ENCODE results near the gene POLR2L. TPM values are rescaled to one million over a fixed set of nuclear protein-coding genes. Genes with fewer than 3 reads are reported as not detected.
A peak's percentile ranks its signal among the peaks of the same experiment; 100 is the strongest.

POLR2L gene
- total RNA-seq, 1 experiment from 2014 or later: 113 TPM

GRCh38 chr11:849104-849824, 6.9 kb upstream of the POLR2L start:
- no peaks in the 10 kb centered on the region for H3K36me3 ChIP-seq (ENCODE audit: insufficient read depth, low read length)
- H3K4me3 ChIP-seq (ENCODE audit: low read length): no peak overlapping the region
- H3K4me1 ChIP-seq (ENCODE audit: low read length): peaks cover 11% of the 10 kb centered on the region
- H2AFZ ChIP-seq (ENCODE audit: low read length): no peak overlapping the region
- H3K27ac ChIP-seq (ENCODE audit: low read length): no peak overlapping the region
- H3K9me3 ChIP-seq (ENCODE audit: low read length): no peaks in the 10 kb centered on the region
- H4K20me1 ChIP-seq (ENCODE audit: insufficient read depth, low read depth, low read length): peaks cover 14% of the 10 kb centered on the region; the same call in 1 of the 2 replicates
- peak overlapping the region; percentile 26 for H3K4me2 ChIP-seq (ENCODE audit: low read depth, low read length, poor library complexity, severe bottlenecking)
- no peaks in the 10 kb centered on the region for H3K79me2 ChIP-seq (ENCODE audit: low read length)
- no peaks in the 10 kb centered on the region for H3K9me2 ChIP-seq (replicated peaks; ENCODE audit: insufficient read depth, low read length)
- DNase-seq: peak; percentile 72
- H3K9ac ChIP-seq (ENCODE audit: low read length): no peak overlapping the region
- no peaks in the 10 kb centered on the region for H3K27me3 ChIP-seq (ENCODE audit: low read length)

GRCh38 chr11:848380-848931, 6.1 kb upstream of the POLR2L start:
- H3K4me1 ChIP-seq (ENCODE audit: low read length): peaks cover 19% of the 10 kb centered on the region
- peaks cover 14% of the 10 kb centered on the region; the same call in 1 of the 2 replicates for H4K20me1 ChIP-seq (ENCODE audit: insufficient read depth, low read depth, low read length)
- H3K27ac ChIP-seq (ENCODE audit: low read length): no peak overlapping the region
- H2AFZ ChIP-seq (ENCODE audit: low read length): no peak overlapping the region
- no peak overlapping the region for H3K4me3 ChIP-seq (ENCODE audit: low read length)
- no peaks in the 10 kb centered on the region for H3K36me3 ChIP-seq (ENCODE audit: insufficient read depth, low read length)
- no peaks in the 10 kb centered on the region for H3K9me2 ChIP-seq (replicated peaks; ENCODE audit: insufficient read depth, low read length)
- DNase-seq: peak; percentile 88
- H3K79me2 ChIP-seq (ENCODE audit: low read length): no peaks in the 10 kb centered on the region
- no peak overlapping the region for H3K4me2 ChIP-seq (ENCODE audit: low read depth, low read length, poor library complexity, severe bottlenecking)
- H3K9ac ChIP-seq (ENCODE audit: low read length): no peak overlapping the region
- H3K27me3 ChIP-seq (ENCODE audit: low read length): no peaks in the 10 kb centered on the region
- no peaks in the 10 kb centered on the region for H3K9me3 ChIP-seq (ENCODE audit: low read length)

GRCh38 chr11:847876-848275, 5.5 kb upstream of the POLR2L start:
- H3K36me3 ChIP-seq (ENCODE audit: insufficient read depth, low read length): no peaks in the 10 kb centered on the region

GRCh38 chr11:846496-847098, 4.3 kb upstream of the POLR2L start:
- no peak overlapping the region for H2AFZ ChIP-seq (ENCODE audit: low read length)
- H3K4me3 ChIP-seq (ENCODE audit: low read length): no peak overlapping the region
- peaks cover 24% of the 10 kb centered on the region for H3K4me1 ChIP-seq (ENCODE audit: low read length)
- H4K20me1 ChIP-seq (ENCODE audit: insufficient read depth, low read depth, low read length): peaks cover 18% of the 10 kb centered on the region; the same call in 1 of the 2 replicates
- H3K9me3 ChIP-seq (ENCODE audit: low read length): no peaks in the 10 kb centered on the region
- DNase-seq: no peak
- no peaks in the 10 kb centered on the region for H3K27me3 ChIP-seq (ENCODE audit: low read length)
- no peak overlapping the region for H3K4me2 ChIP-seq (ENCODE audit: low read depth, low read length, poor library complexity, severe bottlenecking)
- H3K9me2 ChIP-seq (replicated peaks; ENCODE audit: insufficient read depth, low read length): no peaks in the 10 kb centered on the region
- no peak overlapping the region for H3K9ac ChIP-seq (ENCODE audit: low read length)
- H3K27ac ChIP-seq (ENCODE audit: low read length): no peak overlapping the region
- H3K79me2 ChIP-seq (ENCODE audit: low read length): peaks cover 7% of the 10 kb centered on the region
- no peaks in the 10 kb centered on the region for H3K36me3 ChIP-seq (ENCODE audit: insufficient read depth, low read length)

More at GRCh38 chr11:847876-848275, 5.5 kb upstream of the POLR2L start:
- Histone ChIP-seq H3K9me2 (replicated peaks; ENCODE audit: insufficient read depth, low read length) (no peaks in the 10 kb centered on the region), H3K27me3 (ENCODE audit: low read length) (no peaks in the 10 kb centered on the region), H3K27ac (ENCODE audit: low read length) (no peak overlapping the region), H3K79me2 (ENCODE audit: low read length) (no peaks in the 10 kb centered on the region), H3K4me3 (ENCODE audit: low read length) (no peak overlapping the region), H3K9ac (ENCODE audit: low read length) (no peak overlapping the region), H3K9me3 (ENCODE audit: low read length) (no peaks in the 10 kb centered on the region), H2AFZ (ENCODE audit: low read length) (no peak overlapping the region), H3K4me2 (ENCODE audit: low read depth, low read length, poor library complexity, severe bottlenecking) (no peak overlapping the region), H3K4me1 (ENCODE audit: low read length) (peaks cover 24% of the 10 kb centered on the region), H4K20me1 (ENCODE audit: insufficient read depth, low read depth, low read length) (peaks cover 14% of the 10 kb centered on the region; the same call in 1 of the 2 replicates)
- no peak for DNase-seq

- no peak overlapping the region for H3K9ac ChIP-seq (ENCODE audit: low read length)
- no peak for DNase-seq
- no peaks in the 10 kb centered on the region for H3K27me3 ChIP-seq (ENCODE audit: low read length)
Measured at GRCh38 chr11:845872-846495, 3.7 kb upstream of the POLR2L start.

GRCh38 chr11:844693-845644, 2.6 kb upstream of the POLR2L start:
- H3K4me1 ChIP-seq (ENCODE audit: low read length): peaks cover 35% of the 10 kb centered on the region
- no peak overlapping the region for H3K27ac ChIP-seq (ENCODE audit: low read length)
- H3K9me2 ChIP-seq (replicated peaks; ENCODE audit: insufficient read depth, low read length): no peaks in the 10 kb centered on the region
- peaks cover 30% of the 10 kb centered on the region; the same call in 1 of the 2 replicates for H4K20me1 ChIP-seq (ENCODE audit: insufficient read depth, low read depth, low read length)
- no peak overlapping the region for H3K9ac ChIP-seq (ENCODE audit: low read length)
- no peak for DNase-seq
- H3K27me3 ChIP-seq (ENCODE audit: low read length): no peaks in the 10 kb centered on the region
- H3K9me3 ChIP-seq (ENCODE audit: low read length): no peaks in the 10 kb centered on the region
- H3K4me2 ChIP-seq (ENCODE audit: low read depth, low read length, poor library complexity, severe bottlenecking): no peak overlapping the region
- H3K4me3 ChIP-seq (ENCODE audit: low read length): no peak overlapping the region
- H2AFZ ChIP-seq (ENCODE audit: low read length): no peak overlapping the region
- 0 out of 2 replicates have a peak, but pooled peaks cover 2% of the 10 kb centered on the region for H3K36me3 ChIP-seq (ENCODE audit: insufficient read depth, low read length)
- peaks cover 23% of the 10 kb centered on the region for H3K79me2 ChIP-seq (ENCODE audit: low read length)

More at GRCh38 chr11:845872-846495, 3.7 kb upstream of the POLR2L start:
- peaks cover 13% of the 10 kb centered on the region for H3K79me2 ChIP-seq (ENCODE audit: low read length)
- H3K4me1 ChIP-seq (ENCODE audit: low read length): peaks cover 30% of the 10 kb centered on the region
- H3K4me3 ChIP-seq (ENCODE audit: low read length): no peak overlapping the region
- H2AFZ ChIP-seq (ENCODE audit: low read length): no peak overlapping the region
- H3K9me3 ChIP-seq (ENCODE audit: low read length): no peaks in the 10 kb centered on the region
- no peak overlapping the region for H3K4me2 ChIP-seq (ENCODE audit: low read depth, low read length, poor library complexity, severe bottlenecking)
- no peaks in the 10 kb centered on the region for H3K36me3 ChIP-seq (ENCODE audit: insufficient read depth, low read length)
- H4K20me1 ChIP-seq (ENCODE audit: insufficient read depth, low read depth, low read length): peaks cover 23% of the 10 kb centered on the region; the same call in 1 of the 2 replicates
- no peaks in the 10 kb centered on the region for H3K9me2 ChIP-seq (replicated peaks; ENCODE audit: insufficient read depth, low read length)
- no peak overlapping the region for H3K27ac ChIP-seq (ENCODE audit: low read length)

GRCh38 chr11:843818-844692, 1.7 kb upstream of the POLR2L start:
- Histone ChIP-seq H3K9me3 (ENCODE audit: low read length) (no peaks in the 10 kb centered on the region), H2AFZ (ENCODE audit: low read length) (no peak overlapping the region), H3K79me2 (ENCODE audit: low read length) (peaks cover 24% of the 10 kb centered on the region), H3K27ac (ENCODE audit: low read length) (no peak overlapping the region), H3K4me3 (ENCODE audit: low read length) (no peak overlapping the region), H3K9me2 (replicated peaks; ENCODE audit: insufficient read depth, low read length) (no peaks in the 10 kb centered on the region), H3K9ac (ENCODE audit: low read length) (no peak overlapping the region; the same call in 1 of the 2 replicates), H3K4me2 (ENCODE audit: low read depth, low read length, poor library complexity, severe bottlenecking) (peak overlapping the region; percentile 85), H3K27me3 (ENCODE audit: low read length) (no peaks in the 10 kb centered on the region), H4K20me1 (ENCODE audit: insufficient read depth, low read depth, low read length) (peaks cover 30% of the 10 kb centered on the region; the same call in 1 of the 2 replicates), H3K36me3 (ENCODE audit: insufficient read depth, low read length) (0 out of 2 replicates have a peak, but pooled peaks cover 3% of the 10 kb centered on the region), H3K4me1 (ENCODE audit: low read length) (peaks cover 31% of the 10 kb centered on the region)
- no peak for DNase-seq

Measured in Karpas-422 (cell line).